GM19023 (cell line): Measurements from ENCODE around the gene UBAP1.
"Not testable (repeated sequence)": the region's sequence is repeated elsewhere in the genome, so short reads cannot be mapped to it uniquely, and the experiment has no call there.

Experiments
- ATAC-seq: cut with Tn5 transposase; IDR thresholded peaks from one replicate; pipeline ENCODE4 v1.9.1; 2021; ENCODE audit warnings: mild to moderate bottlenecking, moderate library complexity; ENCODE audit not compliant: unreplicated experiment

UBAP1 gene

GRCh38 chr9:34256987-34257585, 78.2 kb downstream of the UBAP1 start:
- no peak for ATAC-seq

- no peak for ATAC-seq
Measured at GRCh38 chr9:34259315-34259714, 80.5 kb downstream of the UBAP1 start.

DNA sequence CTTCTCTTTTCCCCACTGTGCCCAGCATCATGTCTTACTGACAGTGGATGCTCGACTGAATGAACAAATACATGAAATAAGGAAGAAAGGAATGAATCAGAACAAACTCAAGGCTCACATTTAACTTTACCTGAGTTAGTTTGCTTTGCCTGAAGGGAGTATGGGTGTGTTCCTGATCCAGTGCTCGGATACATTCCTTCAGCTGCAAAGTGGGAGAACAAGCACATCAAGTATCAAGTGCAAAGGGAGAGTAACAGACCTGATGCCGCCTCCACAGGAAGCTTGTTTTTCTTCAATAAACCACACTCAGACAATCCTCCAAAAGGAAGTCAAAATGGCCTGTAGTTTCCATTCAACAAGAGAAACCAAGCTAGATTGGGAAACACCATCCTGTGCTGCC, 84.1 kb downstream of the UBAP1 start:
- no peak for ATAC-seq

DNA sequence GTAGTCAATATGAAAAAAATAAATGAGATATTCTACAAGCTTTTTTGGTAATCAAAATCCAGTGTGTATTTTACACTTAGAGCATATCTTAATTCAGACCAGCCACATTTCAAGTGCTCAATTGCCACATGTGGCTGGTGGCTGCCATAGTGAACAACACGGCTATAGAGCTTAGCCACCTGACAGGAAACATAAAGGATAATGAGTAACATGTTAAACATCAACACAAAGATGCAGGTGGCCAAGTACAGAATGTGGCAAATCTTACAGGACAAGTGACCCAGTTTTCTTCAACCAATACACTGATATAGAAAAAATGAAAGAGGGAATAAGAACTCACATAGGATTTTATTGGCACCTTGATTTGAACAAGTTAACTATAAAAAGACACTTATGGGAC, 88.8 kb downstream of the UBAP1 start:
- ATAC-seq: no peak

- ATAC-seq: no peak
Measured at GRCh38 chr9:34271265-34272006, 92.6 kb downstream of the UBAP1 start.

DNA sequence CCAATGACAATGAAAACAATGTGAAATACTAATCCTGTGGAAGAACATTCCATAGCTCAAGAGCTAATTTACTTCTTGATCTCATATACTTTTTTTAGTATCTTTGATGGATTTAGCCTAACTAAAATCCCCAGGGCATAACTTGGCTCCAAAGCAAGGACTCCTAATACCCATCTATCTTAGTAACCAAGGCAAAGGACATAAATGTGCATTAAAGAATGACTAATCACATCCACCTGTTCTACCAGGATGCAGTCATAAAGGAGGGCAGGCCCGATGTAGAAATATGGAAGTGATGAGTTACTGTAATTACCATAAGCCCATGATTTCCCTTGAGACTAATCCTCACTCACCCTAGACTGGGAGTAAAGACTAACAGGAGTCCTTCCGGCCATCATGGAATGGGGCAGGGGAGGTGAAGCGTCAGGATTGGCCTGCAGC, 93.3 kb downstream of the UBAP1 start:
- ATAC-seq: no peak

DNA sequence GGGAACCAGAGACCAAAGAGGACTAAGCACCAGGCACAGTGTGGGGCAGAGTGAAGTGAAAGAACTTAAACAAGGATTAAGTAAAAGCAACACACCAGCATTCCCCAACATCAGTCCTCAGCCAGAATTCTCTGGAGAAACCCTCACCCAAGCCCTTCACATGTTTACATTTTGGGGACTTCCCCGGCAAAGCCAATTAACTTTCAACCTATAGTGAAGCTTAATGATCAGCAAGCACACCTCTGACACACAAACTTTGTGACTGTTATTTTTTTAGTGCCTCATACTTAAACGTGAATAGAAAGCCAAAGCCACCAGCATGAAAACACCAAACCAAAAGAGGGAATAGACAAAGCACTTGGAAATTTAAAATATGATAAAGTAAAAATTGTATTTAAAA, 94.7 kb downstream of the UBAP1 start:
- ATAC-seq: not testable (repeated sequence)

GRCh38 chr9:34275811-34276210, 97.0 kb downstream of the UBAP1 start:
- ATAC-seq: no peak

- no peak for ATAC-seq
Measured at GRCh38 chr9:34276772-34277171, 97.9 kb downstream of the UBAP1 start.

- no peak for ATAC-seq
Measured at GRCh38 chr9:34279411-34279810, 100.6 kb downstream of the UBAP1 start.

- ATAC-seq: no peak
Measured at GRCh38 chr9:34282096-34282495, 103.3 kb downstream of the UBAP1 start.

DNA sequence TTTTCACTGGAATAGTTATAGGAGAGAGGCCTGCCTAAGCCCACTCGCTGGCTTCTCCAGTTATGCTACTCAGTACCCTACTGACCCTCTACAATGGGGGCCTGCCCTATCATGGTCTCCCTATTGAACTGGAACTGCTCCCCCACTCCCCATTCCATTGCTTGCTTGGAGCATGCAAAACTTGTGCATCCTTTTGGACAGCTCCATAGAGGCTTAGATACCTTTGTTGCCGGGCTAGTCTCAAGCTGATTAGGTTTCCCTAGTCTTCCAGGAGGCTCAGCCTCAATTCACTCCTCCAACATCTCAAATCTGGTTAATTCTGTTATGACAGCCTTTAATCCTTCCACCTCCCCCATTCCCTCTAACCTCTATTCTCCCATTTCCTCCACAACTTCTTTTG, 110.3 kb downstream of the UBAP1 start:
- ATAC-seq: no peak

DNA sequence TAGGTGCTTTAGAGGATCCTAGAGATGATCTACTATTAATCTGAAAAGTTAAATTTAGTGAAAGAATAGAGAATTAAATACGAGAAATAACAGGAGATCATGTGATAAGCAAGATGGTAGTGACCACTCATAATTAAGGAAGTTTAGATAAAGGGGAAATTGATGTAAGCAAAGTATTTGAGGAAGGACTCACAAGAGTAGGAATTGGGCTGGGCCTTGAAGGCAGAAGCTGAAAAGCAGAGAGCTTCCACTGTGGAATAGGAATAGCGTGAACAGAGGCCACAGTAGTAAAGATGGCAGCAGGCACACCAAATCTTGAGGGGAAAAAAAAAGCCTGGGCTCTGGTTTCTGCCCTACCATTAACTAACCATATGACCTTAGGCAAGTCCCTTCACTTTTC, 112.2 kb downstream of the UBAP1 start:
- ATAC-seq: no peak

GRCh38 chr9:34291423-34291822, 112.6 kb downstream of the UBAP1 start:
- no peak for ATAC-seq

DNA sequence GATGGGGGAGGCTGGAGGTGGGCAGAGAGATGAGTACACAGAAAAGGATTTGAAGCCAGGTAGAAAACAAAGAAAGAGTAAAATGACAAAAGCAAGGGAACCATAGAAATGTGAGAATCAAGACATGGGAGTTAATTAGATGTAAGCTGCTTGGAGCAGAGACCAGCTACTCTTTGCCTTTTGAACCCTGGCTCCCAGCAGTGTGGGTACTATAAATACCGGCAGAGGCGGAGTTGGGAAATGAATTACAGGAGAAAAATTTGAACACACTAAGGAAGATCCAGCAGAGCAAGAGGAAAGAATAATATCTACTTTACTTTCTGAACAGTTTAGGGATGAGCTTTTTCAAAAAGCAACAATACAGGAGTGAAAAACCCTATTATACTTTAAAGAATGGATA, 113.7 kb downstream of the UBAP1 start:
- ATAC-seq: no peak

DNA sequence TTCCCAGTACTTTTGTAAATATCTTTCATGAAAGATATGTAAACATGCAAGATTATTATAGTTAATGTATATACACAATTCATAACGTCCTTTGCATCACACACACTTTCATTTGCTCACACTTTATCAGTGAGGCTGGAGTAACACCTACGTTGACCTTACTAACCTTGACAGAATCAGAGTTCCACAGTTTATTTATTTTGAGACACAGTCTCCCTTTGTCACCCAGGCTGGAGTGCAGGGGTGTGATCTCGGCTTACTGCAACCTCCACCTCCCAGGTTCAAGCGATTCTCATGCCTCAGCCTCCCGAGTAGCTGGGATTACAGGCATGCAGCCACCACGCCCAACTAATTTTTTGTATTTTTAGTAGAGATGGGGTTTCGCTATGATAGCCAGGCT, 122.2 kb downstream of the UBAP1 start:
- ATAC-seq: not testable (repeated sequence)
